SK-N-SH treated with all-trans-retinoic acid at 6 μM for 48 hours (cell line): Measurements from ENCODE around the gene DNASE2B.

Experiments used
- ATAC-seq: fragments of 200-7000 bp; cut with Tn5 transposase; 3 replicates; pipeline ENCODE4 v1.9.1; 2020; ENCODE audit warnings: mild to moderate bottlenecking, moderate library complexity
- ARNTL ChIP-seq: fragments of 450-650 bp; formaldehyde crosslinking; IDR thresholded peaks from 2 replicates; pipeline ENCODE4 v1.5.0; 2020; ENCODE audit warnings: low read depth, mild to moderate bottlenecking, moderate library complexity, borderline replicate concordance
- BACH2 ChIP-seq: fragments of 250-450 bp; sonication (Bioruptor Pico); IDR thresholded peaks from 2 replicates; pipeline ENCODE4 v1.9.0; 2021; ENCODE audit warnings: mild to moderate bottlenecking, borderline replicate concordance
- CREB5 ChIP-seq: fragments of 250-450 bp; sonication (Bioruptor Pico); IDR thresholded peaks from 2 replicates; pipeline ENCODE4 v1.5.1; 2020; ENCODE audit warnings: low read depth, mild to moderate bottlenecking, moderate library complexity
- CSDC2 ChIP-seq: fragments of 250-450 bp; sonication (Bioruptor Pico); IDR thresholded peaks from 2 replicates; pipeline ENCODE4 v1.5.0; 2020; ENCODE audit warnings: mild to moderate bottlenecking, moderate library complexity
- CSRNP3 ChIP-seq: fragments of 250-450 bp; sonication (Bioruptor Pico); IDR thresholded peaks from 2 replicates; pipeline ENCODE4 v1.5.1; 2021; ENCODE audit warnings: mild to moderate bottlenecking, moderate library complexity
- ESRRG ChIP-seq: fragments of 250-450 bp; sonication (Bioruptor Pico); IDR thresholded peaks from 2 replicates; pipeline ENCODE4 v1.6.1; 2021; ENCODE audit warnings: mild to moderate bottlenecking
- GLIS3 ChIP-seq: fragments of 250-450 bp; sonication (Bioruptor Pico); IDR thresholded peaks from 2 replicates; pipeline ENCODE4 v1.5.0; 2020; ENCODE audit warnings: mild to moderate bottlenecking, moderate library complexity
- ISL1 ChIP-seq: fragments of 250-450 bp; sonication (Bioruptor Pico); IDR thresholded peaks from 2 replicates; pipeline ENCODE4 v2.1.2; 2022; ENCODE audit warnings: mild to moderate bottlenecking, moderate library complexity
- OSR1 ChIP-seq: fragments of 250-450 bp; sonication (Bioruptor Pico); IDR thresholded peaks from 2 replicates; pipeline ENCODE4 v1.8.0; 2022; ENCODE audit warnings: moderate library complexity, mild to moderate bottlenecking, inconsistent platforms
- PATZ1 ChIP-seq: fragments of 250-450 bp; sonication (Bioruptor Pico); IDR thresholded peaks from 2 replicates; pipeline ENCODE4 v1.8.0; 2020; ENCODE audit warnings: mild to moderate bottlenecking, moderate library complexity, borderline replicate concordance
- POU6F1 ChIP-seq: fragments of 250-450 bp; sonication (Bioruptor Pico); IDR thresholded peaks from 2 replicates; pipeline ENCODE4 v1.8.0; 2021; ENCODE audit warnings: low read depth, mild to moderate bottlenecking, moderate library complexity, borderline replicate concordance
- PPARA ChIP-seq: fragments of 250-450 bp; sonication (Bioruptor Pico); IDR thresholded peaks from 2 replicates; pipeline ENCODE4 v1.5.0; 2020; ENCODE audit warnings: mild to moderate bottlenecking, borderline replicate concordance
- RARB ChIP-seq: fragments of 250-450 bp; sonication (Bioruptor Pico); IDR thresholded peaks from 2 replicates; pipeline ENCODE4 v1.8.0; 2021; ENCODE audit warnings: mild to moderate bottlenecking, moderate library complexity
- SNAI2 ChIP-seq: fragments of 250-450 bp; sonication (Bioruptor Pico); IDR thresholded peaks from 2 replicates; pipeline ENCODE4 v1.5.0; 2020; ENCODE audit warnings: mild to moderate bottlenecking, moderate library complexity
- TCF4 ChIP-seq: fragments of 250-450 bp; sonication (Bioruptor Pico); IDR thresholded peaks from 2 replicates; pipeline ENCODE4 v1.8.0; 2021; ENCODE audit warnings: mild to moderate bottlenecking, moderate library complexity, borderline replicate concordance
- TSHZ2 ChIP-seq: fragments of 250-450 bp; sonication (Bioruptor Pico); IDR thresholded peaks from 2 replicates; pipeline ENCODE4 v1.5.0; 2020; ENCODE audit warnings: mild to moderate bottlenecking, moderate library complexity
- ZC3H10 ChIP-seq: fragments of 250-450 bp; sonication (Bioruptor Pico); IDR thresholded peaks from 2 replicates; pipeline ENCODE4 v1.5.1; 2021; ENCODE audit warnings: mild to moderate bottlenecking, moderate library complexity
- ZFP3 ChIP-seq: fragments of 250-450 bp; sonication (Bioruptor Pico); IDR thresholded peaks from 2 replicates; pipeline ENCODE4 v1.5.0; 2020; ENCODE audit warnings: mild to moderate bottlenecking, moderate library complexity
- ZFP30 ChIP-seq: fragments of 450-650 bp; formaldehyde crosslinking; IDR thresholded peaks from 2 replicates; pipeline ENCODE4 v1.5.0; 2022; ENCODE audit warnings: mild to moderate bottlenecking, moderate library complexity
- ZNF70 ChIP-seq: fragments of 450-650 bp; formaldehyde crosslinking; IDR thresholded peaks from 2 replicates; pipeline ENCODE4 v1.5.0; 2020; ENCODE audit warnings: mild to moderate bottlenecking, moderate library complexity
- ZNF8 ChIP-seq: fragments of 450-650 bp; formaldehyde crosslinking; IDR thresholded peaks from 2 replicates; pipeline ENCODE4 v1.5.0; 2020; ENCODE audit warnings: mild to moderate bottlenecking, moderate library complexity

The DNASE2B gene

GRCh38 chr1:84379917-84380180 is 18.4 kb upstream of the DNASE2B start:
- TF ChIP-seq RARB (CRISPR knock-in tag) (no peak), PPARA (CRISPR knock-in tag) (no peak), ISL1 (CRISPR knock-in tag) (no peak), ARNTL (no peak), ZNF70 (no peak), ZFP30 (no peak), ESRRG (CRISPR knock-in tag) (no peak), TCF4 (CRISPR knock-in tag) (no peak), CREB5 (CRISPR knock-in tag) (no peak), OSR1 (CRISPR knock-in tag) (no peak), ZC3H10 (no peak), TSHZ2 (CRISPR knock-in tag) (no peak), BACH2 (CRISPR knock-in tag) (no peak)
- TF ChIP-seq, all 23 proteins: peak for 0
- ATAC-seq, result no peak

GRCh38 chr1:84382127-84382526 is 16.2 kb upstream of the DNASE2B start:
- ATAC-seq, result no peak
- TF ChIP-seq RARB (CRISPR knock-in tag) (no peak), CSDC2 (CRISPR knock-in tag) (peak; percentile 97), TSHZ2 (CRISPR knock-in tag) (no peak), ZC3H10 (peak; percentile 89), ISL1 (CRISPR knock-in tag) (peak; percentile 81), ZNF8 (CRISPR knock-in tag) (no peak), SNAI2 (peak; percentile 97), PPARA (CRISPR knock-in tag) (no peak), ZFP30 (no peak), CREB5 (CRISPR knock-in tag) (no peak), BACH2 (CRISPR knock-in tag) (no peak), GLIS3 (0 out of 2 replicates have a peak, but pooled peaks have one; percentile 61), POU6F1 (CRISPR knock-in tag) (peak; percentile 80; the same call in 1 of the 2 replicates), TCF4 (CRISPR knock-in tag) (no peak), ZFP3 (peak; percentile 78), OSR1 (CRISPR knock-in tag) (peak; percentile 89; the same call in 1 of the 2 replicates), CSRNP3 (no peak), PATZ1 (CRISPR knock-in tag) (no peak), ESRRG (CRISPR knock-in tag) (peak; percentile 71; the same call in 1 of the 2 replicates), ZNF70 (no peak), ARNTL (no peak)
